HL-60 (cell line): Measurements from ENCODE around the gene TTN.

Experiments used
- DNase-seq, 2 experiments: peaks; one replicate each; pipeline ENCODE4 v3.0.0-alpha.2; 2010 to 2020; ENCODE audit warnings: low read depth in 1 of 2, low spot score in 1 of 2
- H3K27ac ChIP-seq: fragments of 250-450 bp; sonication (Bioruptor Pico); replicated peaks from 2 replicates; pipeline ENCODE4 v1.5.1; 2020; ENCODE audit warnings: mild to moderate bottlenecking, moderate library complexity
- H3K27me3 ChIP-seq: fragments of 250-450 bp; sonication (Bioruptor Pico); 2 replicates; pipeline ENCODE4 v1.5.1; 2021; ENCODE audit warnings: mild to moderate bottlenecking, moderate library complexity; ENCODE audit not compliant: insufficient read depth, poor library complexity, severe bottlenecking
- H3K4me3 ChIP-seq: replicated peaks from 2 replicates; pipeline ENCODE4 v1.5.1; 2011; ENCODE audit warnings: mild to moderate bottlenecking, control low read depth, low read length; ENCODE audit not compliant: insufficient read depth
- GABPA ChIP-seq: IDR thresholded peaks from 2 replicates; pipeline ENCODE4 v1.6.1; 2012; ENCODE audit warnings: low read depth
- POLR2AphosphoS5 ChIP-seq: IDR thresholded peaks from 2 replicates; pipeline ENCODE4 v1.6.1; 2012; ENCODE audit warnings: low read depth
- SPI1 ChIP-seq: IDR thresholded peaks from 2 replicates; pipeline ENCODE4 v1.6.1; 2012; ENCODE audit warnings: low read depth, mild to moderate bottlenecking, borderline replicate concordance
- TF ChIP-seq, protein P1 (sequence below): IDR thresholded peaks from 2 replicates; pipeline ENCODE4 v1.6.1; 2012; ENCODE audit warnings: low read depth; ENCODE audit not compliant: insufficient replicate concordance
- TF ChIP-seq, protein P2 (sequence below): IDR thresholded peaks from one replicate; pipeline ENCODE4 v1.5.1; 2011; ENCODE audit warnings: low read length, control low read depth, inconsistent platforms; ENCODE audit not compliant: insufficient read depth

TTN gene

DNA sequence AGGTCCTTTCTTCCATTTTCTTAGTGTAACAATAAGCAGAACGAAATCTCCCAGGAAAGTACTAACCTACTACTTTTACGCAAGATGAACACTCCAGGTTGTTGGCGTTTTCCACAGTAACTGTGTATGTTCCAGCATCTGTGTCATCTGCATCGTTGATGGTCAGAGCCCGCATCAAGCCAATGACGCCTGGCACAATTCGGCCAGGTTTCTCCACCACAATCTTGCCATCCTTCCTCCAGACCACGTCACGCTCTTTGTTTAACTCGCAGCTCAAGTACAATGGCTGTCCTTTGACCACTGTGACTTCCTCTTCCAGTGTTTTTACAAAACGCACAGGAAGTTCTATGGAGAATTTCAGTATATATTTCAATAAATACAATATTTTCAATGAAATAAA is 171.3 kb downstream of the TTN start:
- no peak for TF ChIP-seq POLR2AphosphoS5
- 0 out of 2 replicates have a peak, but pooled peaks have one; percentile 4 for TF ChIP-seq SPI1
- no peak for DNase-seq
- Histone ChIP-seq H3K27ac (no peak overlapping the region), H3K27me3 (peaks cover 3% of the 10 kb centered on the region), H3K4me3 (no peak overlapping the region)

DNA sequence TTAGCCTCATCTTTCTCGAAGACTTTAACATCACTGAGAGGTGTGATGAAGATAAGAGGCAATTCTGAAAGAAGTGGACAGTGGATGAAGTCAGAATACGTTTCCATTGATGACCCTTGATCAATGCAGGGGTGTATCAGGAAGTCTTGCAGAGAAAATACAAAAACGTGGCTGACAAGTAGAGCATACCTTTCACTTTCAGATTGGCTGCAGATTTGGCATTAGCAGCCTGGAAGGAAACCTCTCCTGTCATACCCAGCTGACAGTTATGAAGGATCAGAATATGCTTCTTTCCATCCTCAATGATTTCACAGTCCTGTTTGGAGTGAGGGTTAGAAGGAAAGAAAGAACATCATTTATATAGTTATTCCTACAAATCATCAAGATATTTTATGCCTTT is 174.5 kb downstream of the TTN start:
- Histone ChIP-seq H3K4me3 (no peak overlapping the region), H3K27ac (no peak overlapping the region), H3K27me3 (no peaks in the 10 kb centered on the region)
- no peak for DNase-seq
- TF ChIP-seq SPI1: no peak
- TF ChIP-seq, protein P1, sequence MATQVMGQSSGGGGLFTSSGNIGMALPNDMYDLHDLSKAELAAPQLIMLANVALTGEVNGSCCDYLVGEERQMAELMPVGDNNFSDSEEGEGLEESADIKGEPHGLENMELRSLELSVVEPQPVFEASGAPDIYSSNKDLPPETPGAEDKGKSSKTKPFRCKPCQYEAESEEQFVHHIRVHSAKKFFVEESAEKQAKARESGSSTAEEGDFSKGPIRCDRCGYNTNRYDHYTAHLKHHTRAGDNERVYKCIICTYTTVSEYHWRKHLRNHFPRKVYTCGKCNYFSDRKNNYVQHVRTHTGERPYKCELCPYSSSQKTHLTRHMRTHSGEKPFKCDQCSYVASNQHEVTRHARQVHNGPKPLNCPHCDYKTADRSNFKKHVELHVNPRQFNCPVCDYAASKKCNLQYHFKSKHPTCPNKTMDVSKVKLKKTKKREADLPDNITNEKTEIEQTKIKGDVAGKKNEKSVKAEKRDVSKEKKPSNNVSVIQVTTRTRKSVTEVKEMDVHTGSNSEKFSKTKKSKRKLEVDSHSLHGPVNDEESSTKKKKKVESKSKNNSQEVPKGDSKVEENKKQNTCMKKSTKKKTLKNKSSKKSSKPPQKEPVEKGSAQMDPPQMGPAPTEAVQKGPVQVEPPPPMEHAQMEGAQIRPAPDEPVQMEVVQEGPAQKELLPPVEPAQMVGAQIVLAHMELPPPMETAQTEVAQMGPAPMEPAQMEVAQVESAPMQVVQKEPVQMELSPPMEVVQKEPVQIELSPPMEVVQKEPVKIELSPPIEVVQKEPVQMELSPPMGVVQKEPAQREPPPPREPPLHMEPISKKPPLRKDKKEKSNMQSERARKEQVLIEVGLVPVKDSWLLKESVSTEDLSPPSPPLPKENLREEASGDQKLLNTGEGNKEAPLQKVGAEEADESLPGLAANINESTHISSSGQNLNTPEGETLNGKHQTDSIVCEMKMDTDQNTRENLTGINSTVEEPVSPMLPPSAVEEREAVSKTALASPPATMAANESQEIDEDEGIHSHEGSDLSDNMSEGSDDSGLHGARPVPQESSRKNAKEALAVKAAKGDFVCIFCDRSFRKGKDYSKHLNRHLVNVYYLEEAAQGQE: no peak
- TF ChIP-seq GABPA: no peak
- no peak for TF ChIP-seq POLR2AphosphoS5
- TF ChIP-seq, protein P2, sequence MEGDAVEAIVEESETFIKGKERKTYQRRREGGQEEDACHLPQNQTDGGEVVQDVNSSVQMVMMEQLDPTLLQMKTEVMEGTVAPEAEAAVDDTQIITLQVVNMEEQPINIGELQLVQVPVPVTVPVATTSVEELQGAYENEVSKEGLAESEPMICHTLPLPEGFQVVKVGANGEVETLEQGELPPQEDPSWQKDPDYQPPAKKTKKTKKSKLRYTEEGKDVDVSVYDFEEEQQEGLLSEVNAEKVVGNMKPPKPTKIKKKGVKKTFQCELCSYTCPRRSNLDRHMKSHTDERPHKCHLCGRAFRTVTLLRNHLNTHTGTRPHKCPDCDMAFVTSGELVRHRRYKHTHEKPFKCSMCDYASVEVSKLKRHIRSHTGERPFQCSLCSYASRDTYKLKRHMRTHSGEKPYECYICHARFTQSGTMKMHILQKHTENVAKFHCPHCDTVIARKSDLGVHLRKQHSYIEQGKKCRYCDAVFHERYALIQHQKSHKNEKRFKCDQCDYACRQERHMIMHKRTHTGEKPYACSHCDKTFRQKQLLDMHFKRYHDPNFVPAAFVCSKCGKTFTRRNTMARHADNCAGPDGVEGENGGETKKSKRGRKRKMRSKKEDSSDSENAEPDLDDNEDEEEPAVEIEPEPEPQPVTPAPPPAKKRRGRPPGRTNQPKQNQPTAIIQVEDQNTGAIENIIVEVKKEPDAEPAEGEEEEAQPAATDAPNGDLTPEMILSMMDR: no peak

DNA sequence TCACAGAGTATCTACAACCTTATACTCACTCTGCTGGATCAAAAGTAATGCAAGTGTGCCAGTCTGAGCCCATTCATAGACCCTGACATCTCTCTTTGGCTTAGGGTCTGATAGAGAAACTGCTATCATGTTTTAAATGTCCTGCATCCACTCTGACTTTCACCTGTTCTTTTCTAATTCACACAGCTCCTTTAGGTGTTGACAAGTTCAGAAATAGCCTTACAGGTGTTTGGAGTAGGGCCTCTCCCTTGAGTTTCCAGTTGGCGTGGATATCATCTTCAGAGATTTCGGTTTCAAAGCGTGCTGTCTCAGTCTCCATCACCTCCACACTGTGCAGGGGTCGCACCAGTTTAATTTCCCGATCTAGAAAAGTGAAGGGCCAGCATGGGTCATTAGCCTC is 176.6 kb downstream of the TTN start:
- H3K4me3 ChIP-seq: no peak overlapping the region
- DNase-seq: no peak
- H3K27ac ChIP-seq: no peak overlapping the region
- no peaks in the 10 kb centered on the region for H3K27me3 ChIP-seq
- TF ChIP-seq SPI1: no peak
- TF ChIP-seq POLR2AphosphoS5: no peak
- TF ChIP-seq, protein P2: no peak
- TF ChIP-seq, protein P1: no peak
- TF ChIP-seq GABPA: no peak

DNA sequence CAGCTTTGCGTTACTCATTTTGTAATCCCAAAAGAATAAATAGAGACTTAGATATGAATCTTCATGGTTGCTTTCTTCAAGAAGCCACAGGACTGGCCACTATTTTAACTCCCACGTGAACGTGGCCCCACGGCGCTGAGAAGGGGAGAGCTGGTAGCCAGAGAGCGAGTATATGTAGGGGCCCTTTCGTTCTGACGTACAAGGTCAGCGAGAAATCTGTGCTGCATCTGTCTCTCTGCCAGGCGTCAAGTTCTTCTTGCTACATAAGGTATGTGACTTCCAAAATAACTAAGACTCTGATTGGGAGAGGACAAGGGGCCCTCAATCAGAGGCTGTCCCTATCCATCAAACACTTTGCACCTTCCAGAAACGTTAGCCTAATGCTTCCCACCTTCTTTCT is 177.8 kb downstream of the TTN start:
- TF ChIP-seq POLR2AphosphoS5: no peak
- TF ChIP-seq, protein P2: no peak
- no peaks in the 10 kb centered on the region for H3K27me3 ChIP-seq
- H3K27ac ChIP-seq: no peak overlapping the region
- H3K4me3 ChIP-seq: no peak overlapping the region
- DNase-seq: no peak

DNA sequence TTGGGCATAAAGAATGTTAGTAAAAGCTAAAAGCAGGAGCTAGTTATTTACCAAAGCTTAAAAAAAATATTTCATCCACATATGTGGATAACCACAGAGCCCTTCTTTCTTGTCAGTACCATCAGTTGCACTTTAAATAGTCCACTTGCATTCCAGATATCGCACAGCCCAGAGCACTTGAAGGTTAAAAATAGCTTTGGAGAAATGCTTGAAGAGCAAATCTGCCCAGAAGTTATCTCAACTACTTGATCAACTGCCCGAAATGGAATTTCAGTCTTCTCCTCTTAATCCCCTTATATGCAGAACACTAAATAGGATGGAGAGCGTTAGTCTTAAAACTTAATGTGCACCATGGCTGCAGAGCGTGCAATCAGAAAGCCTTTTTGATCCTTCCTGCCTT is 178.6 kb downstream of the TTN start:
- DNase-seq: no peak
- TF ChIP-seq SPI1: no peak
- TF ChIP-seq, protein P2: no peak
- TF ChIP-seq GABPA: no peak
- no peak for TF ChIP-seq POLR2AphosphoS5
- TF ChIP-seq, protein P1: no peak
- no peak overlapping the region for H3K27ac ChIP-seq
- H3K27me3 ChIP-seq: no peaks in the 10 kb centered on the region
- H3K4me3 ChIP-seq: no peak overlapping the region
